HCT116 (cell line): ENCODE results near the gene NT5DC2. TPM values are rescaled to one million over a fixed set of nuclear protein-coding genes. Genes with fewer than 3 reads are reported as not detected.
A peak's percentile ranks its signal among the peaks of the same experiment; 100 is the strongest.

Experiments used
- ATAC-seq: fragments of 200-7000 bp; cut with Tn5 transposase; 2 replicates; pipeline ENCODE4 v1.9.1; 2020; ENCODE audit warnings: mild to moderate bottlenecking, moderate library complexity
- BruUV-seq: library from RNA; stranded (reverse); fragments of 400-500 nt; replicated peaks from 2 replicates; lab custom pipeline; 2021; lab: Mats Ljungman, UMichigan
- CTCF ChIA-PET: fragments of 300-600 bp; sonication (Branson Sonifier 250); formaldehyde crosslinking; loops from one replicate; lab custom pipeline; 2021; ENCODE audit warnings: antibody characterized with exemption; lab: Charles Lee
- POLR2A ChIA-PET: fragments of 300-600, 350-600 bp; sonication (Branson Sonifier 250); formaldehyde crosslinking; loops from one replicate; lab custom pipeline; 2021; ENCODE audit warnings: antibody characterized with exemption; lab: Charles Lee
- RAD21 ChIA-PET, 2 experiments: fragments of 300-600 bp; sonication (Branson Sonifier 250); formaldehyde crosslinking; loops; one replicate each; lab custom pipeline; 2023; ENCODE audit warnings: low total read pairs in 2 of 2; ENCODE audit not compliant: uncharacterized antibody in 2 of 2, unreplicated experiment in 2 of 2, low non-redundant PET in 1 of 2; lab: Charles Lee
- DNase-seq: peaks from one replicate; pipeline ENCODE4 v3.0.0-alpha.2; 2010; ENCODE audit warnings: low read depth, low spot score
- H2AFZ ChIP-seq: fragments of 200-600 bp; shearing (Covaris generic), sonication (generic); 2 replicates; pipeline ENCODE4 v1.6.1; 2017; ENCODE audit warnings: low read depth, mixed run types, mixed read lengths, antibody characterized with exemption, low read length; ENCODE audit not compliant: poor library complexity, severe bottlenecking
- H3K27ac ChIP-seq: 2 replicates; pipeline ENCODE4 v1.5.1; 2012; ENCODE audit warnings: low read depth, low read length
- H3K27me3 ChIP-seq: fragments of 200-600 bp; sonication (generic); 2 replicates; pipeline ENCODE4 v1.6.1; 2016; ENCODE audit warnings: mixed run types, low read length, mixed read lengths; ENCODE audit not compliant: insufficient read depth
- H3K36me3 ChIP-seq, 2 experiments: fragments of 200-500 bp in 1 of 2; fragments of 200-600 bp in 1 of 2; sonication (Bioruptor generic) in 1 of 2; sonication (generic) in 1 of 2; 2 replicates each; pipeline versions ENCODE4 v1.5.1 to v1.6.1; 2014 to 2016; ENCODE audit warnings: low read length in 2 of 2, inconsistent platforms in 1 of 2, mixed read lengths in 1 of 2, mixed run types in 1 of 2; ENCODE audit not compliant: insufficient read depth in 2 of 2, control insufficient read depth in 1 of 2
- H3K4me1 ChIP-seq, 2 experiments: fragments of 200-600 bp in 1 of 2; sonication (generic) in 1 of 2; 2 replicates each; pipeline versions ENCODE4 v1.5.1 to v1.6.1; 2012 to 2017; ENCODE audit warnings: low read length in 2 of 2, inconsistent platforms in 1 of 2, mild to moderate bottlenecking in 1 of 2, mixed read lengths in 1 of 2, mixed run types in 1 of 2, moderate library complexity in 1 of 2; ENCODE audit not compliant: insufficient read depth in 2 of 2, control insufficient read depth in 1 of 2
- H3K4me2 ChIP-seq: fragments of 200-600 bp; sonication (generic); 2 replicates; pipeline ENCODE4 v1.6.1; 2017; ENCODE audit warnings: mixed run types, low read length, mixed read lengths
- H3K4me3 ChIP-seq, 2 experiments: fragments of 200-600 bp in 1 of 2; sonication (generic) in 1 of 2; replicated peaks in 1 of 2; 2 replicates each; pipeline ENCODE4 v1.5.1; 2011 to 2016; ENCODE audit warnings: low read length in 2 of 2, control low read depth in 1 of 2, low read depth in 1 of 2, mild to moderate bottlenecking in 1 of 2, mixed read lengths in 1 of 2, mixed run types in 1 of 2
- H3K79me2 ChIP-seq: fragments of 200-600 bp; sonication (generic); 2 replicates; pipeline ENCODE4 v1.6.1; 2017; ENCODE audit warnings: mild to moderate bottlenecking, mixed run types, low read length, moderate library complexity, mixed read lengths; ENCODE audit not compliant: insufficient read depth
- H3K9ac ChIP-seq: fragments of 200-600 bp; sonication (generic); 2 replicates; pipeline ENCODE4 v1.6.1; 2016; ENCODE audit warnings: low read length, mixed read lengths
- H3K9me2 ChIP-seq: fragments of 200-600 bp; sonication (generic), shearing (Covaris generic); 2 replicates; pipeline ENCODE4 v1.6.1; 2017; ENCODE audit warnings: mixed run types, mild to moderate bottlenecking, moderate library complexity; ENCODE audit not compliant: insufficient read depth
- H3K9me3 ChIP-seq, 2 experiments: fragments of 200-500 bp in 1 of 2; fragments of 200-600 bp in 1 of 2; sonication (Bioruptor generic) in 1 of 2; sonication (generic) in 1 of 2; 2 replicates each; pipeline ENCODE4 v1.6.1; 2014 to 2017; ENCODE audit warnings: low read length in 2 of 2, mixed read lengths in 2 of 2, inconsistent platforms in 1 of 2, low read depth in 1 of 2, mild to moderate bottlenecking in 1 of 2, mixed run types in 1 of 2, moderate library complexity in 1 of 2; ENCODE audit not compliant: control insufficient read depth in 1 of 2, insufficient read depth in 1 of 2
- H4K20me1 ChIP-seq: fragments of 200-600 bp; sonication (generic), shearing (Covaris generic); 2 replicates; pipeline ENCODE4 v1.6.1; 2017; ENCODE audit warnings: mixed run types, mild to moderate bottlenecking, moderate library complexity; ENCODE audit not compliant: insufficient read depth
- CEBPB ChIP-seq: IDR thresholded peaks from 2 replicates; pipeline ENCODE4 v1.6.1; 2012; ENCODE audit warnings: low read depth
- EZH2phosphoT487 ChIP-seq: fragments of 200-600 bp; IDR thresholded peaks from 2 replicates; pipeline ENCODE4 v1.6.1; 2018; ENCODE audit warnings: antibody characterized with exemption, borderline replicate concordance
- POLR2A ChIP-seq: IDR thresholded peaks from 2 replicates; pipeline ENCODE4 v1.7.0; 2011; ENCODE audit warnings: borderline replicate concordance; ENCODE audit not compliant: insufficient read depth, insufficient read length; ENCODE audit errors: extremely low read depth
- POLR2AphosphoS5 ChIP-seq: IDR thresholded peaks from 2 replicates; pipeline ENCODE4 v1.6.1; 2011; ENCODE audit warnings: mild to moderate bottlenecking, low read depth, low read length, moderate library complexity
- RAD21 ChIP-seq: IDR thresholded peaks from 2 replicates; pipeline ENCODE4 v1.6.1; 2012; ENCODE audit warnings: low read depth, mild to moderate bottlenecking
- TCF7L2 ChIP-seq: IDR thresholded peaks from 2 replicates; pipeline ENCODE4 v1.7.0; 2011; ENCODE audit warnings: borderline replicate concordance, inconsistent platforms; ENCODE audit not compliant: insufficient read depth, insufficient read length; ENCODE audit errors: extremely low read depth
- YY1 ChIP-seq: IDR thresholded peaks from 2 replicates; pipeline ENCODE4 v1.6.1; 2011; ENCODE audit warnings: low read length, low read depth, moderate library complexity, mild to moderate bottlenecking; ENCODE audit not compliant: insufficient replicate concordance; ENCODE audit errors: extremely low read depth
- ZFX ChIP-seq: fragments of 450-650 bp; IDR thresholded peaks from 2 replicates; pipeline ENCODE4 v1.6.1; 2017
- intact Hi-C: fragments of 100-400 bp; cut with micrococcal nuclease; formaldehyde crosslinking; loops from 2 replicates; pipeline ENCODE4 v1.10.0; 2022
- total RNA-seq: library from RNA; stranded (reverse); gene quantifications from one replicate; pipeline ENCODE4 v1.2.1, GENCODE V29; 2021; ENCODE audit not compliant: unreplicated experiment
- TF ChIP-seq, protein P1 (sequence below), 3 experiments: fragments of 200-600 bp in 1 of 3; sonication (generic) in 1 of 3; IDR thresholded peaks in 2 of 3; conservative IDR thresholded peaks in 1 of 3; 2 replicates each; pipeline ENCODE4 v1.5.1; 2012 to 2017; ENCODE audit warnings: low read depth in 2 of 3, low read length in 2 of 3, antibody characterized with exemption in 1 of 3, borderline replicate concordance in 1 of 3, control low read depth in 1 of 3, mild to moderate bottlenecking in 1 of 3, mixed read lengths in 1 of 3, mixed run types in 1 of 3, moderate library complexity in 1 of 3; ENCODE audit not compliant: insufficient read depth in 1 of 3
- TF ChIP-seq, protein P2 (sequence below): IDR thresholded peaks from 2 replicates; pipeline ENCODE4 v1.6.1; 2012
- TF ChIP-seq, protein P3 (sequence below): IDR thresholded peaks from 2 replicates; pipeline ENCODE4 v1.6.1; 2011; ENCODE audit warnings: mild to moderate bottlenecking, low read length, moderate library complexity; ENCODE audit not compliant: insufficient replicate concordance; ENCODE audit errors: extremely low read depth
- TF ChIP-seq, protein P4 (sequence below): IDR thresholded peaks from 2 replicates; pipeline ENCODE4 v1.6.1; 2012

NT5DC2 gene
- total RNA-seq, 1 experiment from 2014 or later, result 125 TPM

DNA sequence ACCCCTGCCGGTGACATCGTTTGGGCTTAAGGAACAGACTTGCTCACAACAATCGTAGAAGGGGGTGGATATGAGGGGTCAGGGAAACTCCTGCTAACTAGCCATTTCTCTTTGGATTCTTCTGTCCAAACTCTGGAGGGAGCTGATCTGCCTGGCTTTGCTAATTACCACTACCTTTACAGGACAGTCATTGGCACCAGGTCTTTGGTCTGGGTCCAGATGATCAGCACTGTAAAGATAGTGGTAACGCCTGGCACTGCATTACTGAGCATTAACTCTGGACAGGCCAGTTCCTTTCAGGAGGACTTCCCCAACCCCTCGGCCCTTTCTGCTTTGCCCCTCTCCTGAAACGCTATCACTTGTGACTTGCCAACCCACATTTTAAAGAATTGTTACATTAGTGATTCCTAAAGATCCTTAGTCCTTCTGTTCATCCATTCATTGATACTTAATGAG, 3.5 kb upstream of the NT5DC2 start:
- ATAC-seq, result no peak
- no TSS peak for BruUV-seq
- H3K4me1 ChIP-seq, result peaks cover 10 to 31% of the 10 kb centered on the region in 2 experiments; a peak in 3 of 4 replicates
- peak overlapping the region; percentile 98 for H3K9ac ChIP-seq
- no peaks in the 10 kb centered on the region for H3K9me2 ChIP-seq
- H3K27me3 ChIP-seq, result no peaks in the 10 kb centered on the region
- intact Hi-C loops, result loop anchor here (2.0 kb wide), 1 partner anchor 146 kb away; no protein-coding TSS in a partner anchor
- peak overlapping the region; percentile 79 for H3K27ac ChIP-seq
- DNase-seq, result no peak
- peak overlapping the region; percentile 84 for H3K4me2 ChIP-seq
- CTCF ChIA-PET, result no interaction called here
- TF ChIP-seq EZH2phosphoT487 (no peak), ZFX (0 out of 2 replicates have a peak, but pooled peaks have one; percentile 23)
- no peak overlapping the region for H2AFZ ChIP-seq
- peaks cover 0 to 7% of the 10 kb centered on the region in 2 experiments; a peak in 1 of 4 replicates for H3K36me3 ChIP-seq
- peaks cover 65% of the 10 kb centered on the region for H3K79me2 ChIP-seq
- no peaks in the 10 kb centered on the region for H3K9me3 ChIP-seq
- peak overlapping the region; percentile 86 to 93 for H3K4me3 ChIP-seq
- H4K20me1 ChIP-seq, result no peaks in the 10 kb centered on the region
- POLR2A ChIA-PET, result interaction anchor here (1.2 kb wide), 1 partner anchor 99 kb away, joined by 3 read pairs; no protein-coding TSS in a partner anchor
- RAD21 ChIA-PET, result no interaction called here

DNA sequence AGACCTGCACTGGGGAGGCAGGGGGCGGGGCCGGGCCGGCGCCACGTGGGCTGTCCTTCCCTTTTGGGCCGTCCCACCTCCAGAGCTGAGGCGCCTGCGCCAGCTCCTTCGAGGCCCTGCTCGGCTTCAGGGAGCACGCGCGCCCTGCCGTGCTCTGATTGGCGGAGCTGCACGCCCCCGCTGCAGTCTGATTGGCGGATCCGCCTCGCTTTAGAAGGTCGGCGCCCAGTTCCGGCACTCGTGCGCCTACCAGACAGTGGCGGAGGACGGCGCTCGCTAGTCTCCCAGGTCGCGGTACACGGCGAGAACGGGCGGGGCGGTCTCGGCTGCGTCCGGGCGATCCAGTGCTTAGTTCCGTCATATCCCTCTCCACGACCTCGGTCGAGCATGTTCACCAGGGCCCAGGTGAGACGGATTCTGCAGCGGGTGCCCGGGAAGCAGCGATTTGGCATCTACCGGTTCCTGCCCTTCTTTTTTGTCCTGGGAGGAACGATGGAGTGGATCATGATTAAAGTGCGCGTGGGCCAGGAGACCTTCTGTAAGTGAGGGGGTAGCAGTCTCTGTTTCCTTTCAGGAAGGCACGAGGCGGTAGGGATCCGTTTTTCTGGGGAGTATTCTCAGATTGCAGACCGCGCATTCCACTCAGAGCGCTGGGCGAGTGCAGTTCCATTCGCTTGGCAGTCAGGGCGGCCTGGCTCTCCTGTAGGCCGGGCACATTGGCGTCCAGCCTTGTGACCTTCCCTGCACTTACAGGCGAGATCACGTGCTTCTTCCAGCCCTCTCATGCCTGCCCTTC, 2.9 kb upstream of the NT5DC2 start, which contains the start of gene UQCC5:
UQCC5 (plus strand) TSS at position 237 of the 796 bp plus-strand sequence; CDS start at position 388, 151 bp downstream.
- ChIA-PET CTCF (interaction anchor here (0.8 kb wide), 1 partner anchor 143 kb away, joined by 3 read pairs; no protein-coding TSS in a partner anchor), RAD21 (no interaction called here), POLR2A (interaction anchor here (0.6 to 1.2 kb wide), 18 partner anchors 8 to 479 kb away, joined by 3 to 13 read pairs (median 4); partner anchors contain the start of gene TNNC1)
- Histone ChIP-seq H3K36me3 (peaks cover 0 to 7% of the 10 kb centered on the region in 2 experiments; a peak in 1 of 4 replicates), H3K4me1 (peaks cover 14 to 37% of the 10 kb centered on the region in 2 experiments; a peak in 3 of 4 replicates), H3K79me2 (peaks cover 66% of the 10 kb centered on the region), H3K27me3 (no peaks in the 10 kb centered on the region), H3K9me2 (no peaks in the 10 kb centered on the region), H3K4me2 (peak within 1 kb of the TSS; percentile 84), H3K9ac (peak within 1 kb of the TSS; percentile 98), H4K20me1 (no peaks in the 10 kb centered on the region), H3K4me3 (peak within 1 kb of the TSS; percentile 86 to 93), H3K27ac (peak within 1 kb of the TSS; percentile 79), H3K9me3 (no peaks in the 10 kb centered on the region), H2AFZ (no peak within 1 kb of the TSS)
- ATAC-seq, result peak; percentile 88
- intact Hi-C loops, result loop anchor here (2.0 kb wide), 1 partner anchor 146 kb away; no protein-coding TSS in a partner anchor
- BruUV-seq, result TSS peak; percentile 60
- DNase-seq, result peak; percentile 96
- TF ChIP-seq, protein P1, sequence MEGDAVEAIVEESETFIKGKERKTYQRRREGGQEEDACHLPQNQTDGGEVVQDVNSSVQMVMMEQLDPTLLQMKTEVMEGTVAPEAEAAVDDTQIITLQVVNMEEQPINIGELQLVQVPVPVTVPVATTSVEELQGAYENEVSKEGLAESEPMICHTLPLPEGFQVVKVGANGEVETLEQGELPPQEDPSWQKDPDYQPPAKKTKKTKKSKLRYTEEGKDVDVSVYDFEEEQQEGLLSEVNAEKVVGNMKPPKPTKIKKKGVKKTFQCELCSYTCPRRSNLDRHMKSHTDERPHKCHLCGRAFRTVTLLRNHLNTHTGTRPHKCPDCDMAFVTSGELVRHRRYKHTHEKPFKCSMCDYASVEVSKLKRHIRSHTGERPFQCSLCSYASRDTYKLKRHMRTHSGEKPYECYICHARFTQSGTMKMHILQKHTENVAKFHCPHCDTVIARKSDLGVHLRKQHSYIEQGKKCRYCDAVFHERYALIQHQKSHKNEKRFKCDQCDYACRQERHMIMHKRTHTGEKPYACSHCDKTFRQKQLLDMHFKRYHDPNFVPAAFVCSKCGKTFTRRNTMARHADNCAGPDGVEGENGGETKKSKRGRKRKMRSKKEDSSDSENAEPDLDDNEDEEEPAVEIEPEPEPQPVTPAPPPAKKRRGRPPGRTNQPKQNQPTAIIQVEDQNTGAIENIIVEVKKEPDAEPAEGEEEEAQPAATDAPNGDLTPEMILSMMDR (IDR thresholded peaks at IDR 0.05 in 2 of 3, conservative IDR thresholded peaks at IDR 0.05 in 1 of 3; ENCODE audit: borderline replicate concordance in 1 of 3, insufficient read depth in 1 of 3, low read depth in 2 of 3, low read length in 2 of 3), result no peak
- no peak for TF ChIP-seq CEBPB
- TF ChIP-seq POLR2AphosphoS5, result peak; percentile 100
- no peak for TF ChIP-seq RAD21
- TF ChIP-seq, protein P2, sequence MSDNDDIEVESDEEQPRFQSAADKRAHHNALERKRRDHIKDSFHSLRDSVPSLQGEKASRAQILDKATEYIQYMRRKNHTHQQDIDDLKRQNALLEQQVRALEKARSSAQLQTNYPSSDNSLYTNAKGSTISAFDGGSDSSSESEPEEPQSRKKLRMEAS, result no peak
- TF ChIP-seq, protein P3, sequence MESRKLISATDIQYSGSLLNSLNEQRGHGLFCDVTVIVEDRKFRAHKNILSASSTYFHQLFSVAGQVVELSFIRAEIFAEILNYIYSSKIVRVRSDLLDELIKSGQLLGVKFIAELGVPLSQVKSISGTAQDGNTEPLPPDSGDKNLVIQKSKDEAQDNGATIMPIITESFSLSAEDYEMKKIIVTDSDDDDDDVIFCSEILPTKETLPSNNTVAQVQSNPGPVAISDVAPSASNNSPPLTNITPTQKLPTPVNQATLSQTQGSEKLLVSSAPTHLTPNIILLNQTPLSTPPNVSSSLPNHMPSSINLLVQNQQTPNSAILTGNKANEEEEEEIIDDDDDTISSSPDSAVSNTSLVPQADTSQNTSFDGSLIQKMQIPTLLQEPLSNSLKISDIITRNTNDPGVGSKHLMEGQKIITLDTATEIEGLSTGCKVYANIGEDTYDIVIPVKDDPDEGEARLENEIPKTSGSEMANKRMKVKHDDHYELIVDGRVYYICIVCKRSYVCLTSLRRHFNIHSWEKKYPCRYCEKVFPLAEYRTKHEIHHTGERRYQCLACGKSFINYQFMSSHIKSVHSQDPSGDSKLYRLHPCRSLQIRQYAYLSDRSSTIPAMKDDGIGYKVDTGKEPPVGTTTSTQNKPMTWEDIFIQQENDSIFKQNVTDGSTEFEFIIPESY, result peak; percentile 16
- TF ChIP-seq POLR2A, result peak; percentile 86
- peak; percentile 1 for TF ChIP-seq YY1
- peak; percentile 46 for TF ChIP-seq TCF7L2
- TF ChIP-seq, protein P4, sequence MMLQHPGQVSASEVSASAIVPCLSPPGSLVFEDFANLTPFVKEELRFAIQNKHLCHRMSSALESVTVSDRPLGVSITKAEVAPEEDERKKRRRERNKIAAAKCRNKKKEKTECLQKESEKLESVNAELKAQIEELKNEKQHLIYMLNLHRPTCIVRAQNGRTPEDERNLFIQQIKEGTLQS, result no peak
- TF ChIP-seq ZFX, result peak; percentile 65; the same call in 1 of the 2 replicates
